Naive B cell (primary cell): ENCODE measurements around the gene LRMDA. TPM values are rescaled to one million over a fixed set of nuclear protein-coding genes. Genes with fewer than 3 reads are reported as not detected.
"Not testable (repeated sequence)": the region's sequence is repeated elsewhere in the genome, so short reads cannot be mapped to it uniquely, and the experiment has no call there.

Experiments
- ATAC-seq, 2 donors: fragments of 150-1000 bp; cut with Tn5 transposase; 2 replicates each; pipeline ENCODE4 v1.10.0; 2021; ENCODE audit warnings: low read depth in 2 of 2, mild to moderate bottlenecking in 2 of 2, moderate library complexity in 2 of 2
- DNase-seq: peaks from one replicate; pipeline ENCODE4 v3.0.0; 2022
- H3K27ac Mint-ChIP-seq, 6 donors: one replicate each; pipeline ENCODE4 v1.8.0; 2020 to 2022; ENCODE audit warnings: mild to moderate bottlenecking in 6 of 6, mixed read lengths in 6 of 6, moderate library complexity in 5 of 6, inconsistent platforms in 2 of 6
- H3K27me3 Mint-ChIP-seq, 3 donors: one replicate each; pipeline ENCODE4 v1.8.0; 2021 to 2022; ENCODE audit warnings: mixed read lengths in 3 of 3, mild to moderate bottlenecking in 1 of 3
- H3K36me3 Mint-ChIP-seq, 2 donors: one replicate each; pipeline ENCODE4 v1.8.0; 2020 to 2022; ENCODE audit warnings: mixed read lengths in 2 of 2, inconsistent platforms in 1 of 2, mild to moderate bottlenecking in 1 of 2
- H3K4me1 Mint-ChIP-seq, 3 donors: one replicate each; pipeline ENCODE4 v1.8.0; 2020 to 2022; ENCODE audit warnings: mixed read lengths in 3 of 3, inconsistent platforms in 1 of 3, mild to moderate bottlenecking in 1 of 3, moderate library complexity in 1 of 3
- H3K4me3 Mint-ChIP-seq, 8 donors: one replicate each; pipeline ENCODE4 v1.8.0; 2020 to 2022; ENCODE audit warnings: mild to moderate bottlenecking in 8 of 8, mixed read lengths in 8 of 8, moderate library complexity in 8 of 8, inconsistent platforms in 2 of 8
- H3K9me3 Mint-ChIP-seq, 7 donors: one replicate each; pipeline ENCODE4 v1.8.0; 2020 to 2022; ENCODE audit warnings: mixed read lengths in 7 of 7, mild to moderate bottlenecking in 5 of 7, inconsistent platforms in 2 of 7, moderate library complexity in 1 of 7
- polyA plus RNA-seq, 6 donors: library from polyadenylated mRNA; unstranded; fragments of 300-500 nt; fragmentation: Illumina TruSeq; gene quantifications; one replicate each; pipeline ENCODE4 v1.2.3, GENCODE V29; 2021; ENCODE audit warnings: low read depth in 6 of 6

The LRMDA gene
- polyA plus RNA-seq, 6 donors from 2014 or later, result 2.1 TPM; not detected in 5

DNA sequence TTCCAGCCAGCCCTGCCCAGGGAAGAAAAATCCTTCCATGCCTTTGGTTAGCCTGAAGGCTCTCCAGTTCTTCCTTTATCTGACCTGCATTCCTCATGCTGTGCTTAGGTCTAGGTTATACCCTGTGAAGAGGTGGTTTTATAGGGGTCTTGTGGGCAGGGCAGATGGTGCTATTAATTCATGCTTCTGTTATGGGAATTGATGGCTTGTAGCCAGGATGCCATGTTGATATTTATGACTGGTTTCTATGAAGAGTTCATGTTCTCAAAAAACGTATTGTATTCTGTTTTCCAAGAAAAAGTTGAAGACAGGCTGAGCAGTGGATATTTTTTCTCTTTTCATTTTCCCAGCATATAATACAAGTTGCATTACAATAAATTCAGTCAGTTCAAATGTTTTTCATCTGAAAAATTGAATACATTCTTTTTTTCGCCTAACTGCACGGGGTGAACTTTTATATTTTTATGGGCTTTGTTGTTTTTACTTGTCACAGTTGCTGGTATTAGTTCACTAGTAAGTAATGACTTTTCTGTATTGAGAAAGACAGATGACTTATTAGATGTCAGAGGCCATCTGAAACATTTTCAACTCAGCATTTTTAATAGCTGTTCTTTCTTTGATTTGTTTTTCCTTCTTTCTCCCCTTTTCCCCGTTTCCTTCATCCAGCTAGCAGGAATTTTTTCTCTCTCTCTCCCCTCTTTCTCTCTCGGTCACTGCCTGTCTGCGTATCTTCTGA is 322.8 kb downstream of the LRMDA start:
- Mint-ChIP-seq H3K36me3 (no peaks in the 10 kb centered on the region), H3K9me3 (peaks cover 0 to 3% (median 0%) of the 10 kb centered on the region in 7 donors), H3K4me1 (no peaks in the 10 kb centered on the region), H3K27me3 (peaks cover 0 to 8% (median 0%) of the 10 kb centered on the region in 3 donors), H3K27ac (no peak overlapping the region), H3K4me3 (no peak overlapping the region)
- DNase-seq (no peak), ATAC-seq (no peak)

DNA sequence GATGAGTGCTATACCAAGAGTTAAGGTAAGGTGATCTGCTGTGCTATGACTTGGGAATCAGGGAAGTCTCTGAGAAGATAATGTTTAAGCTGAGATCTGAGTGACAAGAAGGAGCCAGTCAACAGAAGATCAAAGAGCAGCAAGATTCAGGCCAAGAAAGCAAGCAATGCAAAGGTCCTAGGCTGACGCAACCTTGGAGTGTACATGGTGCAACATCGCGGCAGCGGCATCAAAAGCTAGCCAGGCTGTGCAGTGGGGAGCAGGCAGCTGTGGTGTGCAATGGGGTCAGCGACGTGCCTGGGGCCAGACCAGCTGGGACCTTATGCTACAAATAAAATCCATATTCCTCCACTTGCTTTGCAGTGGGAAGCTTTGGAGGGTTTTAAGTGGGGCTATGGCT is 324.1 kb downstream of the LRMDA start:
- ATAC-seq (no peak), DNase-seq (no peak)
- Mint-ChIP-seq H3K36me3 (no peaks in the 10 kb centered on the region), H3K27ac (no peak overlapping the region), H3K4me3 (no peak overlapping the region), H3K27me3 (peaks cover 0 to 8% (median 0%) of the 10 kb centered on the region in 3 donors), H3K9me3 (peaks cover 0 to 3% (median 0%) of the 10 kb centered on the region in 7 donors), H3K4me1 (no peaks in the 10 kb centered on the region)

DNA sequence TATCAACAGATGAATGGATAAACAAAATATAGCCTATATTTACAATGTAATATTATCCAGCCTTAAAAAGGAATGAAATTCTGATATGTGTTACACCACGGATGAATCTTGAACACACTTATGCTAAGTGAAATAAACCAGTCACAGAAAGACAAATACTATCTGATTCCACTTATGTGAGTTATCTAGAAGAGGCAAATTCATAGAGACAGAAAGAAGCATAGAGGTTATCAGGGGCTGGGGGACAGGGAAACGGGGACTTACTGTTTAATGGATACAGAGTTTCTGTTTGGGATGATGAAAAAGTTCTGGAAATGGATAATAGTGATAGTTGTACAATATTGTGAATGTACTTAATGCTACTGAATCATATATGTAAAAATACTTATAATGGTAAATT is 329.9 kb downstream of the LRMDA start:
- no peak for ATAC-seq
- Mint-ChIP-seq H3K27me3 (no peaks in the 10 kb centered on the region), H3K36me3 (no peaks in the 10 kb centered on the region), H3K27ac (no peak overlapping the region), H3K4me1 (no peaks in the 10 kb centered on the region), H3K9me3 (peaks cover 0 to 2% (median 0%) of the 10 kb centered on the region in 7 donors), H3K4me3 (no peak overlapping the region)
- no peak for DNase-seq

DNA sequence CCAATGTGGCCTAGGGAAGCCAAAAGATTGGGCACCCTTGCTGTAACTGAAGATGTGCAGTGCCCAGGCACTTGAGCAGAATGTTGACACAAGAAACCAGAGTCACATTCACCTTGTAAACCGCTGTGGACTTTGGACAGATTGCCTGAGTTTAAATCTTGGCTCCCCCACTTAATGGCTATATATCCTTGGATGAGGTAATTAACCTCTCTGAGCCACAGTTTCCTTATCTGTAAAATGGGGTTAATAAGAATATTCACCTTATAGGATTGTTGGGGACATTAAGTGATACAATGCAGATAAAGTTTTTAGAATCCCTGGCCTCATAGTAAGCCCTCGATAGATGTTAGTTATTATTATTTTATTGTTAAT is 331.0 kb downstream of the LRMDA start:
- ATAC-seq (no peak), DNase-seq (no peak)
- no peaks in the 10 kb centered on the region for H3K36me3 Mint-ChIP-seq
- H3K9me3 Mint-ChIP-seq, result peaks cover 0 to 5% (median 0%) of the 10 kb centered on the region in 7 donors
- H3K4me1 Mint-ChIP-seq, result no peaks in the 10 kb centered on the region
- no peak overlapping the region for H3K4me3 Mint-ChIP-seq
- no peaks in the 10 kb centered on the region for H3K27me3 Mint-ChIP-seq
- no peak overlapping the region for H3K27ac Mint-ChIP-seq

DNA sequence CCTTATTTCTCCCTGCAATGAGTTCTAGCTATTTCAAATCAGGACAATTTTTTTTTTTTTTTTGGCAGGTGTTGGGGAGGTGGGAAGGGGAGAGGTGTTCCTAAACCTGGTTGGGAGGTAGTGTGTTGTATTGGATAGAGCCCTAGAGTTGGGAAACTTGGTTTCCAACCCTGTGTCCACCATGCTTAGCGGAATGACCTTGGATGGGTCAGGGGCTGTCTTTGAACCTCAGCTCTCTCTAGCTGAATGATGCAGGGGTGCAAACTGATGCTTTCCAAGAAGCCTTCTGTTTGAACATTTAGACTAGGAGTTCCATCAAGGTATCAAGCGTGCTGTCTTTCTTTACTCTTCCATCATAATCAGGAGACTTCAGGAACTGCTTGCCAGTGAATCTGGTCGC is 332.2 kb downstream of the LRMDA start:
- no peaks in the 10 kb centered on the region for H3K36me3 Mint-ChIP-seq
- DNase-seq (no peak), ATAC-seq (no peak)
- no peaks in the 10 kb centered on the region for H3K4me1 Mint-ChIP-seq
- peak overlapping the region in 1 of 6 donors; percentile 38 for H3K27ac Mint-ChIP-seq
- no peaks in the 10 kb centered on the region for H3K27me3 Mint-ChIP-seq
- peaks cover 0 to 10% (median 0%) of the 10 kb centered on the region in 7 donors for H3K9me3 Mint-ChIP-seq
- no peak overlapping the region for H3K4me3 Mint-ChIP-seq

DNA sequence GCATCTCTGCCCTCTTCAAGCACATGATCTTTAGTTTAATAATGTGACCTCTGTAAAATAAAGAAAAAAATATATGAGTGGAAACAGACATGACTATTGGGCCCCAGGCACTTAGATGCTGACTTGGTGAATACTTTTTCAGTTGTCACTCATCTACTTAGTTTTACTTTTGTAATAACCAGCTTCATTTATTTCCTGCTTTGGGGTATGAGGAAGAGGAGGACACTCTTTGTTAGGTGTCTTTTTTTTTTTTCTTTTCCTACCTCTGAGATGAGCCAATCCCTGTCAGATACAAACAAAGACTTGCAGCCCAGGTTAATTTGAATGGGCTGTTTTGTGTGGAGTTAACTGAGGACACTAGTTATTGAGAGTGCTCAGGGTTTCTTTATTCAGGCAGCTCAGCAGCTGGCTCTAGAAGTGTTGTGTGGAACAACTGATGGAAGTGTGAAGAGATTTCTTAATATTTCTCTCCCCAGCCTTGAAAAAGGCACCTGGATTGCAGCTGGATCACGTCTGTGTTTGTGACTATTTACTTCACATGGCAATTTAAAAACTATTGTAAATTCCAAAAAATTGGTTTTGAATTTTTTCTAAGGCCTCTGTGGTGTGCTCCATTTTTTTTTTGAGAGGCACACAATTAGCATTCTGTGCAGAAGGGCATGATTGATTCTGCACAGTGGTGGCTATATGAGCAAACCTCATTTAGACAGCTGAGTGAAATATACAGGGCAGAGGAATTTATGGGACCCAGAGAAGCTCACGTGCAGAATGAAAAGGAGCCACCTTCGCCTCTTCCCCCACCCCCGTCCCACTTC is 333.8 kb downstream of the LRMDA start:
- H3K4me1 Mint-ChIP-seq, result no peaks in the 10 kb centered on the region
- ATAC-seq (no peak), DNase-seq (no peak)
- H3K36me3 Mint-ChIP-seq, result no peaks in the 10 kb centered on the region
- no peaks in the 10 kb centered on the region for H3K27me3 Mint-ChIP-seq
- no peak overlapping the region for H3K4me3 Mint-ChIP-seq
- no peak overlapping the region for H3K27ac Mint-ChIP-seq
- H3K9me3 Mint-ChIP-seq, result peaks cover 0 to 10% (median 0%) of the 10 kb centered on the region in 7 donors

DNA sequence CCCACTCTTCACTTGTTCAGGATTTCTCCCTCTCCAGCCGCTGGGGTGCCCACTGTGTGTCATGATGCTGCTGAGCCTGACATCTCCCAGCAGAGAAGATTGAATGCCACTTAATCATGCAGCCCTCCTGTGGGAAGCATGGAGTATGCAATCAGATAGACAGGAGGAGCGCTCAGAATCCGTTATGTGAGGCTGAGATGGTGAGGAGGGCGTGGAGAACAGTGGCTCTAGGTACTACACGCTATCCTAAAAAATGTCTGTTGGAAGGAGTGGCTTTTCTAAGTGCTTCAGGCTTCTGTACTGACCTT is 334.3 kb downstream of the LRMDA start:
- Mint-ChIP-seq H3K4me3 (no peak overlapping the region), H3K4me1 (no peaks in the 10 kb centered on the region), H3K27me3 (no peaks in the 10 kb centered on the region), H3K9me3 (peaks cover 0 to 10% (median 0%) of the 10 kb centered on the region in 7 donors), H3K27ac (no peak overlapping the region), H3K36me3 (no peaks in the 10 kb centered on the region)
- DNase-seq, result no peak
- no peak for ATAC-seq

DNA sequence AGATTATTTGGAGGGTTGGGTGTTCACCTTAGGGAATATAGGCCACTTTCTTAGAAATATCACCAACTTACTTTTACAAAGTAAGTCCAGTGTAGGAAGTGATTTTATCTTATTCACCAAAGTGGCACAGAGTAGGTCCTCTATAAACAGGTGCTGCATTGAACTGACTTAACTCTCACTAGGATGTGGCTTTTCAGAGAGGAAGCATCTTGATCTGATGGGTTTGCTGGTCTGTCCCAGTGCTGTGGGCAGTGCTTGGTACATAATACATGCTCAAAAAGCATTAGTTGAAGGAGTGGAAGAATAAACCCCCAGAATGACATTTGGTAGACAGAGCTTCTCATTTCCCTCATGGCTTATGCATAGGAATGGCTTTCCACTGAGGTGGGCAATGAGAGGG is 334.7 kb downstream of the LRMDA start:
- DNase-seq (no peak), ATAC-seq (no peak)
- Mint-ChIP-seq H3K9me3 (peaks cover 0 to 10% (median 0%) of the 10 kb centered on the region in 7 donors), H3K4me3 (no peak overlapping the region), H3K27me3 (no peaks in the 10 kb centered on the region), H3K4me1 (no peaks in the 10 kb centered on the region), H3K27ac (no peak overlapping the region), H3K36me3 (no peaks in the 10 kb centered on the region)

DNA sequence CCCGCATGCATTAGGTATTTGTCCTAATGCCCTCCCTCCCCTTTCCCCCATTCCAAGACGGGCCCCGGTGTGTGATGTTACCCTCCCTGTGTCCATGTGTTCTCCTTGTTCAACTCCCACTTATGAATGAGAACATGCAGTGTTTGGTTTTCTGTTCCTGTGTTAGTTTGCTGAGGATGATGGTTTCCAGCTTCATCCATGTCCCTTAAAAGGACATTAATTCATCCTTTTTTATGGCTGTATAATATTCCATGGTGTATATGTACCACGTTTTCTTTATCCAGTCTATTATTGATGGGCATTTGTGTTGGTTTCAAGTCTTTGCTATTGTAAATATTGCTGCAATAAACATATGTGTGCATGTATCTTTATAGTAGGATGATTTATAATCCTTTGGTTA is 335.3 kb downstream of the LRMDA start:
- H3K9me3 Mint-ChIP-seq, H3K36me3 Mint-ChIP-seq, ATAC-seq, H3K27me3 Mint-ChIP-seq, H3K4me3 Mint-ChIP-seq, DNase-seq, H3K27ac Mint-ChIP-seq, H3K4me1 Mint-ChIP-seq: not testable (repeated sequence)

DNA sequence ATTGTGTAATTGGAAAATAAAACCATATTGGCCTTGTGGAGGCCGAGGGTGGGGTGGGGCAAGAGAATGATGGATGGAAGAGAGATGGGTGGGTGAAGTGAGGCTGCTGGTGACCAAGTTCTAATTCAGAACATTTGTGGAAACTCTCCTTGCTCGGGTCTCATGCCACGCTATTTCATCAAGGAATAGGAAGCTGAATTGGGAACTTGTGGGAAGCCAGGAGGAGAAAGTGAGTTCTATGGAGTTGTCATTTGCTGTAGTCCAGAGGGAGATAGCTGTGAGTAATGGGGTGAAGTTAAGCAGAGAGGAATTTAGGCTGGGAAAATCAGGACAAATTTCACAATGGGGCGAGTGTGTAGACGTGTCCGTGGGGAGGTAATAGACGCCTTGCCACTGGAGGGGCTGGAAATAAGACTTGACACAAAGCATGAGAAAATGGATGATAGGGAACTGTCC is 339.2 kb downstream of the LRMDA start:
- H3K27ac Mint-ChIP-seq, result peak overlapping the region in 1 of 6 donors; percentile 12
- no peak for ATAC-seq

DNA sequence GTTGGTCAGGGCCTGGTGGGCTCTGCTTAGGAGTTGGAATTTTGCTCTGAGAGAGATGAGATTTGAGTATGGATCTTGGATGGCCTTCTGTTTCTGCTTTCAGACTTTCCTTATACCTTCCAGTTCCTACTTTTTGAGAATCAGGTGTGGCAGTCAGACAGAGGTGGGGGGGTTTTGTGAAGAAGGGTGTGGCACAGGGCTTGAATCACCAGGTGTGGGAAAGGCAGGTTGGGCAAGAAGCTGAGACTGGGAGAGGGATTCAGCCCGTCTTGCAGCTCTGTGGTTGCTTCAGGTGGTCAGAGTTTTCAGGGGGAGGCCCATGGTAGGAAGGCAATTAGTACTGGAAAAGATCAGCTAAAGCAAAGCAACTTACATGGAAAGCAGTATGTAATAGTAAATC is 340.2 kb downstream of the LRMDA start:
- Mint-ChIP-seq H3K4me3 (peak overlapping the region in 7 of 8 donors; percentile 13 to 70 (median 53)), H3K9me3 (peaks cover 0 to 10% (median 0%) of the 10 kb centered on the region in 7 donors), H3K4me1 (peaks cover 9 to 13% (median 10%) of the 10 kb centered on the region in 3 donors), H3K27ac (peak overlapping the region in 2 of 6 donors; percentile 59 to 64), H3K36me3 (no peaks in the 10 kb centered on the region), H3K27me3 (no peaks in the 10 kb centered on the region)
- ATAC-seq, result no peak
- no peak for DNase-seq

More for the DNA sequence above, 339.2 kb downstream of the LRMDA start:
- Mint-ChIP-seq H3K9me3 (peaks cover 0 to 10% (median 0%) of the 10 kb centered on the region in 7 donors), H3K4me3 (peak overlapping the region in 1 of 8 donors; percentile 26), H3K27me3 (no peaks in the 10 kb centered on the region), H3K4me1 (peaks cover 9 to 13% (median 10%) of the 10 kb centered on the region in 3 donors), H3K36me3 (no peaks in the 10 kb centered on the region)
- DNase-seq, result no peak

DNA sequence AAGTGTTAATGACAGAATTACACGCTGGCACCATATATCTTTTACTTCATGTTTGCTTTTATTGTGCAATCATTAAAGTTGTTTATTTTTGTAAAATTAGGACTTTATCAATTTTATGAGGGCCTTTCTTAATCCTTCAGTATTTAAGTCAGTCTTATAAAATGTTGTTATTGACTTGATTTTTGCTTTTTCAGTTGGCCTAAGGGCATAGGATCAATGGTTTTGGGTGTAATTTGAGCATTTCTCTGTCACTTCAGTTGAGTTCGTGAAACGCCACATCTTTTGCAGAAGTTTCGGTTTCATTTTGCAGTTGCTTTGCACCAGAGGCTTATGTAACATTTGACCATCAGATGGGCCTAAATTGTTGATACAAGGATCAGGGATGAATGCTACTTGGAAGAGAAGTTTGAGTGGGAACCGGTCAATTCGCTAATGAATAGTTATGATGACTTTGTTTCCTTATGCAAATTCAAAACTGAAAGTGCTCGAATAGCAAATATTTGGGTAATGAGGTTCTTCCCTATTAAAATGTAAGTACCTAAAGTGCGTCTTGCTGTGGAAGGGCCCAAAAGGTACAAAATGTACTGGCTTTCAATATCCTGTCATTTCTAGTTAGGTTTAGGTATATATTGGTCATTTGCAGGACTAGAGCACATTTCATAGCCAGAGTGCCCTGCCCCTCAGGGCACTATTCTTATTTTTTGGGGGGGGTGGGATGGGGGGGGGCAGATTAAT is 340.9 kb downstream of the LRMDA start:
- no peaks in the 10 kb centered on the region for H3K36me3 Mint-ChIP-seq
- peaks cover 0 to 4% (median 0%) of the 10 kb centered on the region in 7 donors for H3K9me3 Mint-ChIP-seq
- H3K27me3 Mint-ChIP-seq, result no peaks in the 10 kb centered on the region
- H3K4me3 Mint-ChIP-seq, result peak overlapping the region; percentile 53 to 86 (median 68)
- ATAC-seq (no peak), DNase-seq (no peak)
- peaks cover 9 to 13% (median 10%) of the 10 kb centered on the region in 3 donors for H3K4me1 Mint-ChIP-seq
- H3K27ac Mint-ChIP-seq, result peak overlapping the region in 2 of 6 donors; percentile 8 to 13

DNA sequence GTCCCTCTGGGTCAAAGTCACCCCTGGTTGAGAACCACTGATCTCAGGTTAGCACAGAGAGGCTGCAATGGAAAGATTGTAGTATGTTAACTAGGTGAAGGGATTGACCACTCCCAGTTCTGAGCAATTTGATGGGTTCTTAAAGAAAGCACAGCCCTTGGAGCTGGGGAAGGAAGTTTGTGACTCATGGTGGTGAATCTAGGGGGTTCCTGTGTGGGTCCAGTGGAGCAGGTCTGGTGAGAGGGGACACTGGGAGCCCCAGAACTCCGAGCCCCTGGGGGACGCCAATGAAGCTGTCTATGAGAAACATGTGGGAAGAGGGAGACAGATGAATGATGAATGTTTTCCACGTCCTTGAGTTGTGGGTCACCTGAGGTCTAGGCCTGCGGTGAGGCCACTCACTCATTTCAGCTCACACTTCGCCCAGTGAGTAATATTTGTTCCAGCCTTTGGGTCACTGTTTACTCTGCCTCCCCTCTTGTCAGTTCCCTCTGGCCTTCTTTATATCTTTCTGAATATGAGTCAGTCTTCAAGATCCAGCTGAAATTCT is 341.9 kb downstream of the LRMDA start:
- no peaks in the 10 kb centered on the region for H3K27me3 Mint-ChIP-seq
- H3K4me3 Mint-ChIP-seq, result peak overlapping the region in 3 of 8 donors; percentile 22 to 60 (median 26)
- DNase-seq (no peak), ATAC-seq (no peak)
- H3K4me1 Mint-ChIP-seq, result peaks cover 9 to 13% (median 10%) of the 10 kb centered on the region in 3 donors
- H3K9me3 Mint-ChIP-seq, result no peaks in the 10 kb centered on the region
- H3K36me3 Mint-ChIP-seq, result no peaks in the 10 kb centered on the region
- no peak overlapping the region for H3K27ac Mint-ChIP-seq
